ENCODE data around the gene SLC6A18.
A peak's percentile ranks its signal among the peaks of the same experiment; 100 is the strongest.

Gene SLC6A18

GRCh38 chr5:1208743-1209488 is 16.3 kb upstream of the SLC6A18 start:
- H3K4me3 ChIP-seq (replicated peaks; ENCODE audit: low read depth, low read length): no peak overlapping the region
- DNase-seq (ENCODE audit: low read depth): peak; percentile 10
- TF ChIP-seq CTCF (IDR thresholded peaks at IDR 0.05; ENCODE audit: low read length, missing control alignments): peak; percentile 40

- H3K4me3 ChIP-seq (replicated peaks; ENCODE audit: low read depth, low read length): no peak overlapping the region
- TF ChIP-seq CTCF (IDR thresholded peaks at IDR 0.05; ENCODE audit: low read length, missing control alignments): no peak
- no peak for DNase-seq (ENCODE audit: low read depth)
Observed at GRCh38 chr5:1209489-1209852, 15.7 kb upstream of the SLC6A18 start.

GRCh38 chr5:1209896-1210776 is 15.0 kb upstream of the SLC6A18 start:
- no peak for DNase-seq (ENCODE audit: low read depth)
- no peak for TF ChIP-seq CTCF (IDR thresholded peaks at IDR 0.05; ENCODE audit: low read length, missing control alignments)
- no peak overlapping the region for H3K4me3 ChIP-seq (replicated peaks; ENCODE audit: low read depth, low read length)

- TF ChIP-seq CTCF (IDR thresholded peaks at IDR 0.05; ENCODE audit: low read length, missing control alignments): no peak
- no peak overlapping the region for H3K4me3 ChIP-seq (replicated peaks; ENCODE audit: low read depth, low read length)
- no peak for DNase-seq (ENCODE audit: low read depth)
Observed at GRCh38 chr5:1210832-1211251, 14.3 kb upstream of the SLC6A18 start.

GRCh38 chr5:1211701-1212100 is 13.5 kb upstream of the SLC6A18 start:
- no peak overlapping the region for H3K4me3 ChIP-seq (replicated peaks; ENCODE audit: low read depth, low read length)
- TF ChIP-seq CTCF (IDR thresholded peaks at IDR 0.05; ENCODE audit: low read length, missing control alignments): no peak
- no peak for DNase-seq (ENCODE audit: low read depth)

GRCh38 chr5:1212271-1212670 is 12.9 kb upstream of the SLC6A18 start:
- no peak for DNase-seq (ENCODE audit: low read depth)
- no peak overlapping the region for H3K4me3 ChIP-seq (replicated peaks; ENCODE audit: low read depth, low read length)
- no peak for TF ChIP-seq CTCF (IDR thresholded peaks at IDR 0.05; ENCODE audit: low read length, missing control alignments)
